ENCODE measurements around the gene C17orf78. TPM values are rescaled to one million over a fixed set of nuclear protein-coding genes. Genes with fewer than 3 reads are reported as not detected.

The C17orf78 gene
- total and polyA plus RNA-seq, 2 of the 13 experiments (the other 11 are each of a cell fraction or from before 2014, with no cell fraction given): not detected

DNA sequence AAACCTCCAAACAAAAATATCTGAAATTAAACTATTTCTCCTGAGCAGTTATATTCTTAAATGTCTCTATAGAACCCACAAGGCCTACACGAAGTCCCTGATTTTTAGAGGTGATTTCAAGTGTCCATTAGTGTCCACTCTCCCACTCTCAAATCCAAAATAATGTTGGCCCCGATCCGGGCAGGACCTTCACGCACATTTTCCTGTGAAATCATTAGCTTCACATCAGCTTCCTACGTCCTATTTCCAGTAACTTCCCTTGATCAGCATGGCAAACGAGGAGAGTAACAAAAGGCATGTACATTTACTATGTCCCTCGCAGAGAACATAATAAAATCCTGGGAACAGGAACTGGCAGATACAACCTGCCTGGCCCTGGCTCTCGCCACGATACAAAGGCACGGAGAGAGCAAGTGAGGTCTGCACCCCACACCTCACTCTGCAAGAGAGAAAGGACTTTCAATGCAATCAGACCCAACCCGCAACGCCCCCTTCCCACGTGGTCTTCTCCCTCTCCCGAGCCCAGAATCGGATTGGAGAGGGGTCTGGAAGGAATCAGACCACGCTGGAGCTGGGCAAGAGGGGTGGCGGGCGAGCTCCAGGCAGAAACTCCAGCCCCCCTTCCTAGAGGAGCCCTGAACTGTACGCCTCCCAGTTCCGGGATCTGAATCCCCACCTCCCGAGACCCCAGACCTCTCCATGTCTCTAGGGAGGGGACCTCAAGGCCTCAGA lies 17.5 kb upstream of the C17orf78 start (continued):
- TF ChIP-seq IKZF4 (CRISPR knock-in tag; IDR thresholded peaks at IDR 0.05; ENCODE audit: borderline replicate concordance, low read depth, not compliant biosample characterization) (no peak), BCL6 (CRISPR knock-in tag; IDR thresholded peaks at IDR 0.05) (no peak), KMT2A (CRISPR knock-in tag; IDR thresholded peaks at IDR 0.05) (no peak; the same call in 1 of the 2 replicates), ZNF33A (CRISPR knock-in tag; IDR thresholded peaks at IDR 0.05; ENCODE audit: borderline replicate concordance) (no peak), STAT5B (CRISPR knock-in tag; IDR thresholded peaks at IDR 0.05) (no peak), REL (CRISPR knock-in tag; conservative IDR thresholded peaks at IDR 0.05) (peak; percentile 75; the same call in 1 of the 2 replicates), BRD4 (CRISPR knock-in tag; IDR thresholded peaks at IDR 0.05) (no peak), ZNF792 (CRISPR knock-in tag; IDR thresholded peaks at IDR 0.05) (no peak), ZNF552 (CRISPR knock-in tag; IDR thresholded peaks at IDR 0.05; ENCODE audit: borderline replicate concordance) (no peak), MIER3 (CRISPR knock-in tag; IDR thresholded peaks at IDR 0.05; ENCODE audit: borderline replicate concordance) (no peak), ZNF598 (CRISPR knock-in tag; IDR thresholded peaks at IDR 0.05; ENCODE audit: borderline replicate concordance) (no peak), ZSCAN12 (CRISPR knock-in tag; IDR thresholded peaks at IDR 0.05) (no peak), KLF6 (CRISPR knock-in tag; IDR thresholded peaks at IDR 0.05) (no peak), FOXA1 (IDR thresholded peaks at IDR 0.05) (no peak), FOXA1 (CRISPR knock-in tag; IDR thresholded peaks at IDR 0.05) (no peak), ZNF350 (CRISPR knock-in tag; IDR thresholded peaks at IDR 0.05; ENCODE audit: borderline replicate concordance, low read depth) (0 out of 2 replicates have a peak, but pooled peaks have one; percentile 60), TOE1 (CRISPR knock-in tag; IDR thresholded peaks at IDR 0.05) (no peak), ZNF138 (CRISPR knock-in tag; IDR thresholded peaks at IDR 0.05; ENCODE audit: low read depth) (no peak), ZNF607 (CRISPR knock-in tag; IDR thresholded peaks at IDR 0.05; ENCODE audit: borderline replicate concordance) (no peak), CEBPB (IDR thresholded peaks at IDR 0.05; ENCODE audit: borderline replicate concordance, low read depth, low read length) (no peak), SP4 (CRISPR knock-in tag; IDR thresholded peaks at IDR 0.05) (no peak), ZFP1 (CRISPR knock-in tag; IDR thresholded peaks at IDR 0.05) (no peak), TEAD2 (CRISPR knock-in tag; IDR thresholded peaks at IDR 0.05) (no peak), ELF4 (CRISPR knock-in tag; IDR thresholded peaks at IDR 0.05; ENCODE audit: borderline replicate concordance) (no peak), ZNF225 (CRISPR knock-in tag; IDR thresholded peaks at IDR 0.05) (no peak), ZNF431 (CRISPR knock-in tag; IDR thresholded peaks at IDR 0.05; ENCODE audit: borderline replicate concordance, low read depth) (no peak), ZNF24 (IDR thresholded peaks at IDR 0.05) (no peak), SAFB2 (CRISPR knock-in tag; IDR thresholded peaks at IDR 0.05; ENCODE audit: borderline replicate concordance, low read depth) (no peak), ATF7 (IDR thresholded peaks at IDR 0.05) (no peak), ATF7 (CRISPR knock-in tag; IDR thresholded peaks at IDR 0.05) (no peak)
- TF ChIP-seq, protein P1, sequence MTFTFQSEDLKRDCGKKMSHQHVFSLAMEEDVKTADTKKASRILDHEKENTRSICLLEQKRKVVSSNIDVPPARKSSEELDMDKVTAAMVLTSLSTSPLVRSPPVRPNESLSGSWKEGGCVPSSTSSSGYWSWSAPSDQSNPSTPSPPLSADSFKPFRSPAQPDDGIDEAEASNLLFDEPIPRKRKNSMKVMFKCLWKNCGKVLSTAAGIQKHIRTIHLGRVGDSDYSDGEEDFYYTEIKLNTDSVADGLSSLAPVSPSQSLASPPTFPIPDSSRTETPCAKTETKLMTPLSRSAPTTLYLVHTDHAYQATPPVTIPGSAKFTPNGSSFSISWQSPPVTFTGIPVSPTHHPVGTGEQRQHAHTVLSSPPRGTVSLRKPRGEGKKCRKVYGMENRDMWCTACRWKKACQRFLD (CRISPR knock-in tag; IDR thresholded peaks at IDR 0.05; ENCODE audit: borderline replicate concordance): peak; percentile 78; the same call in 1 of the 2 replicates
- TF ChIP-seq, protein P2, sequence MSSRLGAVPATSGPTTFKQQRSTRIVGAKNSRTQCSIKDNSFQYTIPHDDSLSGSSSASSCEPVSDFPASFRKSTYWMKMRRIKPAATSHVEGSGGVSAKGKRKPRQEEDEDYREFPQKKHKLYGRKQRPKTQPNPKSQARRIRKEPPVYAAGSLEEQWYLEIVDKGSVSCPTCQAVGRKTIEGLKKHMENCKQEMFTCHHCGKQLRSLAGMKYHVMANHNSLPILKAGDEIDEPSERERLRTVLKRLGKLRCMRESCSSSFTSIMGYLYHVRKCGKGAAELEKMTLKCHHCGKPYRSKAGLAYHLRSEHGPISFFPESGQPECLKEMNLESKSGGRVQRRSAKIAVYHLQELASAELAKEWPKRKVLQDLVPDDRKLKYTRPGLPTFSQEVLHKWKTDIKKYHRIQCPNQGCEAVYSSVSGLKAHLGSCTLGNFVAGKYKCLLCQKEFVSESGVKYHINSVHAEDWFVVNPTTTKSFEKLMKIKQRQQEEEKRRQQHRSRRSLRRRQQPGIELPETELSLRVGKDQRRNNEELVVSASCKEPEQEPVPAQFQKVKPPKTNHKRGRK (CRISPR knock-in tag; IDR thresholded peaks at IDR 0.05): no peak
